ENCODE measurements around the gene CYLD. TPM values are rescaled to one million over a fixed set of nuclear protein-coding genes. Genes with fewer than 3 reads are reported as not detected.

The CYLD gene
- total RNA-seq, 1 experiment from 2014 or later = 11.9 TPM

DNA sequence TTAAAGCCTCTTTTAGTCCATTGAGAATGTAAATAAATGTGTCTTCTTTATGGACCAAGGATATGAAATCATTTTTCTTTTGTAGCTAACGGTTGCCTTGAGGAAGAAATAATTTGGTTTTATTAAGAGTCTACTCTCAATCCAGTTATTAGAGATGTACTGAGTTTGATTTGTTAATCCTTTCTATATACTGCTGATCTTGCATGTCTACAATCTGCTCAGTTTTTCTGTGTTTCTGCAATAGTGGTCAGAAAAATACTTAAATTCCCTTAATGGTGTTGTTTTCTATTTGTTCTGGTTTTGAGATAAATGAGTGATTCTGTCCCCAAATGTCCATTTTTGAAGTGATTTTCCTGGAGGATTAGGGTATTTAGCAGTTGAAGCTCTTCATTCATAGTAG is 54.9 kb downstream of the CYLD start:
- Histone ChIP-seq H3K79me2 (ENCODE audit: insufficient read depth, low read length) (no peaks in the 10 kb centered on the region), H2AFZ (ENCODE audit: low read depth, low read length, poor library complexity, severe bottlenecking) (no peak overlapping the region), H3K4me2 (ENCODE audit: low read length) (no peak overlapping the region), H3K27me3 (ENCODE audit: insufficient read depth, low read length) (no peaks in the 10 kb centered on the region), H3K9me2 (ENCODE audit: insufficient read depth) (no peaks in the 10 kb centered on the region), H3K36me3 (ENCODE audit: control insufficient read depth in 1 of 2, insufficient read depth in 2 of 2, low read length in 2 of 2) (no peaks in the 10 kb centered on the region), H4K20me1 (ENCODE audit: insufficient read depth) (no peaks in the 10 kb centered on the region), H3K27ac (ENCODE audit: low read depth, low read length) (no peak overlapping the region), H3K4me3 (replicated peaks in 1 of 2; ENCODE audit: low read depth in 1 of 2, low read length in 2 of 2) (no peak overlapping the region), H3K4me1 (ENCODE audit: control insufficient read depth in 1 of 2, insufficient read depth in 2 of 2, low read length in 2 of 2) (no peaks in the 10 kb centered on the region), H3K9ac (ENCODE audit: low read length) (no peak overlapping the region), H3K9me3 (ENCODE audit: control insufficient read depth in 1 of 2, insufficient read depth in 1 of 2, low read depth in 1 of 2, low read length in 2 of 2) (no peaks in the 10 kb centered on the region)
- no peak for DNase-seq (ENCODE audit: low read depth, low spot score)
- POLR2A ChIA-PET = no interaction called here
- ATAC-seq = no peak
- intact Hi-C loops (cut with micrococcal nuclease) = no loop called here
- RAD21 ChIA-PET (ENCODE audit: low non-redundant PET in 1 of 2, low total read pairs in 2 of 2, uncharacterized antibody in 2 of 2, unreplicated experiment in 2 of 2) = no interaction called here
- no TSS peak for BruUV-seq (replicated peaks)
- CTCF ChIA-PET = interaction anchor here (2.9 kb wide), 1 partner anchor 10 kb away, joined by 20 read pairs; no protein-coding TSS in a partner anchor
- TF ChIP-seq SRF (IDR thresholded peaks at IDR 0.05; ENCODE audit: low read depth) (no peak), ZFX (IDR thresholded peaks at IDR 0.05) (no peak), POLR2AphosphoS5 (IDR thresholded peaks at IDR 0.05; ENCODE audit: low read depth, low read length) (no peak), EGR1 (IDR thresholded peaks at IDR 0.05; ENCODE audit: low read depth) (no peak), FOSL1 (IDR thresholded peaks at IDR 0.05; ENCODE audit: low read depth) (no peak), SIN3A (IDR thresholded peaks at IDR 0.05; ENCODE audit: low read depth) (no peak)
- TF ChIP-seq, protein P1, sequence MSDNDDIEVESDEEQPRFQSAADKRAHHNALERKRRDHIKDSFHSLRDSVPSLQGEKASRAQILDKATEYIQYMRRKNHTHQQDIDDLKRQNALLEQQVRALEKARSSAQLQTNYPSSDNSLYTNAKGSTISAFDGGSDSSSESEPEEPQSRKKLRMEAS (IDR thresholded peaks at IDR 0.05) = no peak
- TF ChIP-seq, protein P2, sequence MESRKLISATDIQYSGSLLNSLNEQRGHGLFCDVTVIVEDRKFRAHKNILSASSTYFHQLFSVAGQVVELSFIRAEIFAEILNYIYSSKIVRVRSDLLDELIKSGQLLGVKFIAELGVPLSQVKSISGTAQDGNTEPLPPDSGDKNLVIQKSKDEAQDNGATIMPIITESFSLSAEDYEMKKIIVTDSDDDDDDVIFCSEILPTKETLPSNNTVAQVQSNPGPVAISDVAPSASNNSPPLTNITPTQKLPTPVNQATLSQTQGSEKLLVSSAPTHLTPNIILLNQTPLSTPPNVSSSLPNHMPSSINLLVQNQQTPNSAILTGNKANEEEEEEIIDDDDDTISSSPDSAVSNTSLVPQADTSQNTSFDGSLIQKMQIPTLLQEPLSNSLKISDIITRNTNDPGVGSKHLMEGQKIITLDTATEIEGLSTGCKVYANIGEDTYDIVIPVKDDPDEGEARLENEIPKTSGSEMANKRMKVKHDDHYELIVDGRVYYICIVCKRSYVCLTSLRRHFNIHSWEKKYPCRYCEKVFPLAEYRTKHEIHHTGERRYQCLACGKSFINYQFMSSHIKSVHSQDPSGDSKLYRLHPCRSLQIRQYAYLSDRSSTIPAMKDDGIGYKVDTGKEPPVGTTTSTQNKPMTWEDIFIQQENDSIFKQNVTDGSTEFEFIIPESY (IDR thresholded peaks at IDR 0.05; ENCODE audit: extremely low read depth, insufficient replicate concordance, low read length) = no peak

DNA sequence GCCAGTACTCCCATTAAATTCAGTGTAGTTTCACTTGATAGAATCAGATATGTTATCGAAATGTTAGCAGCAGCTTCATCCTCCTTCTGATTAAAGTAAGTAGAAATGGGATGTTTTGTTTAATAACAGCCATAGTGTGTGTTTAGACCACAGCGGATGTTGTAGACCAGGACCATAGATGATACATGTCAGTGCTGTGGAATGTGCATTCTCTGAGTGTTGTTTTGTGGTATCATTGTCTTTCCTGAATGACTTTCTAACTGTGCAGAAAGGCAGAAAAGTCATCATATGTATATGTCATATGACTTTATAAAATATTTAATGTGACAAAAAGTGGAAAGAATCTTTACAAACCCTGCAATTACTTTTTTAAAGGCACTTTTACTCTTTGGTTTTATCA is 55.6 kb downstream of the CYLD start:
- no peak for DNase-seq (ENCODE audit: low read depth, low spot score)
- no peaks in the 10 kb centered on the region for H3K36me3 ChIP-seq (ENCODE audit: control insufficient read depth in 1 of 2, insufficient read depth in 2 of 2, low read length in 2 of 2)
- CTCF ChIA-PET = interaction anchor here (2.9 kb wide), 1 partner anchor 9 kb away, joined by 20 read pairs; no protein-coding TSS in a partner anchor

More for the DNA sequence above, 55.6 kb downstream of the CYLD start:
- Histone ChIP-seq H3K27me3 (ENCODE audit: insufficient read depth, low read length) (no peaks in the 10 kb centered on the region), H3K4me3 (replicated peaks in 1 of 2; ENCODE audit: low read depth in 1 of 2, low read length in 2 of 2) (no peak overlapping the region), H4K20me1 (ENCODE audit: insufficient read depth) (no peaks in the 10 kb centered on the region), H3K79me2 (ENCODE audit: insufficient read depth, low read length) (no peaks in the 10 kb centered on the region), H3K9me2 (ENCODE audit: insufficient read depth) (no peaks in the 10 kb centered on the region), H3K9ac (ENCODE audit: low read length) (no peak overlapping the region), H3K4me1 (ENCODE audit: control insufficient read depth in 1 of 2, insufficient read depth in 2 of 2, low read length in 2 of 2) (no peaks in the 10 kb centered on the region), H3K4me2 (ENCODE audit: low read length) (no peak overlapping the region), H2AFZ (ENCODE audit: low read depth, low read length, poor library complexity, severe bottlenecking) (no peak overlapping the region), H3K9me3 (ENCODE audit: control insufficient read depth in 1 of 2, insufficient read depth in 1 of 2, low read depth in 1 of 2, low read length in 2 of 2) (no peaks in the 10 kb centered on the region), H3K27ac (ENCODE audit: low read depth, low read length) (no peak overlapping the region)
- RAD21 ChIA-PET (ENCODE audit: low non-redundant PET in 1 of 2, low total read pairs in 2 of 2, uncharacterized antibody in 2 of 2, unreplicated experiment in 2 of 2) = no interaction called here
- POLR2A ChIA-PET = no interaction called here
- no peak for ATAC-seq
- no TSS peak for BruUV-seq (replicated peaks)
- intact Hi-C loops (cut with micrococcal nuclease) = no loop called here
- TF ChIP-seq, protein P3, sequence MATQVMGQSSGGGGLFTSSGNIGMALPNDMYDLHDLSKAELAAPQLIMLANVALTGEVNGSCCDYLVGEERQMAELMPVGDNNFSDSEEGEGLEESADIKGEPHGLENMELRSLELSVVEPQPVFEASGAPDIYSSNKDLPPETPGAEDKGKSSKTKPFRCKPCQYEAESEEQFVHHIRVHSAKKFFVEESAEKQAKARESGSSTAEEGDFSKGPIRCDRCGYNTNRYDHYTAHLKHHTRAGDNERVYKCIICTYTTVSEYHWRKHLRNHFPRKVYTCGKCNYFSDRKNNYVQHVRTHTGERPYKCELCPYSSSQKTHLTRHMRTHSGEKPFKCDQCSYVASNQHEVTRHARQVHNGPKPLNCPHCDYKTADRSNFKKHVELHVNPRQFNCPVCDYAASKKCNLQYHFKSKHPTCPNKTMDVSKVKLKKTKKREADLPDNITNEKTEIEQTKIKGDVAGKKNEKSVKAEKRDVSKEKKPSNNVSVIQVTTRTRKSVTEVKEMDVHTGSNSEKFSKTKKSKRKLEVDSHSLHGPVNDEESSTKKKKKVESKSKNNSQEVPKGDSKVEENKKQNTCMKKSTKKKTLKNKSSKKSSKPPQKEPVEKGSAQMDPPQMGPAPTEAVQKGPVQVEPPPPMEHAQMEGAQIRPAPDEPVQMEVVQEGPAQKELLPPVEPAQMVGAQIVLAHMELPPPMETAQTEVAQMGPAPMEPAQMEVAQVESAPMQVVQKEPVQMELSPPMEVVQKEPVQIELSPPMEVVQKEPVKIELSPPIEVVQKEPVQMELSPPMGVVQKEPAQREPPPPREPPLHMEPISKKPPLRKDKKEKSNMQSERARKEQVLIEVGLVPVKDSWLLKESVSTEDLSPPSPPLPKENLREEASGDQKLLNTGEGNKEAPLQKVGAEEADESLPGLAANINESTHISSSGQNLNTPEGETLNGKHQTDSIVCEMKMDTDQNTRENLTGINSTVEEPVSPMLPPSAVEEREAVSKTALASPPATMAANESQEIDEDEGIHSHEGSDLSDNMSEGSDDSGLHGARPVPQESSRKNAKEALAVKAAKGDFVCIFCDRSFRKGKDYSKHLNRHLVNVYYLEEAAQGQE (IDR thresholded peaks at IDR 0.05; ENCODE audit: low read depth) = no peak
- TF ChIP-seq SIN3A (IDR thresholded peaks at IDR 0.05; ENCODE audit: low read depth) (no peak), ELF1 (IDR thresholded peaks at IDR 0.05; ENCODE audit: borderline replicate concordance, low read depth) (no peak), FOSL1 (IDR thresholded peaks at IDR 0.05; ENCODE audit: low read depth) (no peak), ZFX (IDR thresholded peaks at IDR 0.05) (no peak), YY1 (IDR thresholded peaks at IDR 0.05; ENCODE audit: extremely low read depth, insufficient replicate concordance, low read depth, low read length) (no peak), EZH2 (IDR thresholded peaks at IDR 0.05) (no peak), EZH2phosphoT487 (IDR thresholded peaks at IDR 0.05; ENCODE audit: borderline replicate concordance) (no peak), POLR2A (IDR thresholded peaks at IDR 0.05; ENCODE audit: borderline replicate concordance, extremely low read depth, insufficient read depth, insufficient read length) (no peak)
- TF ChIP-seq, protein P1 (IDR thresholded peaks at IDR 0.05) = no peak
- TF ChIP-seq, protein P4, sequence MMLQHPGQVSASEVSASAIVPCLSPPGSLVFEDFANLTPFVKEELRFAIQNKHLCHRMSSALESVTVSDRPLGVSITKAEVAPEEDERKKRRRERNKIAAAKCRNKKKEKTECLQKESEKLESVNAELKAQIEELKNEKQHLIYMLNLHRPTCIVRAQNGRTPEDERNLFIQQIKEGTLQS (IDR thresholded peaks at IDR 0.05) = no peak
